GM18526 (cell line): ENCODE results near the gene ELOVL1.

Experiments used
- POLR2A ChIP-seq: IDR thresholded peaks from 3 replicates; pipeline ENCODE4 v1.6.1; 2011; ENCODE audit not compliant: insufficient read length; ENCODE audit errors: extremely low read depth

Gene ELOVL1

DNA sequence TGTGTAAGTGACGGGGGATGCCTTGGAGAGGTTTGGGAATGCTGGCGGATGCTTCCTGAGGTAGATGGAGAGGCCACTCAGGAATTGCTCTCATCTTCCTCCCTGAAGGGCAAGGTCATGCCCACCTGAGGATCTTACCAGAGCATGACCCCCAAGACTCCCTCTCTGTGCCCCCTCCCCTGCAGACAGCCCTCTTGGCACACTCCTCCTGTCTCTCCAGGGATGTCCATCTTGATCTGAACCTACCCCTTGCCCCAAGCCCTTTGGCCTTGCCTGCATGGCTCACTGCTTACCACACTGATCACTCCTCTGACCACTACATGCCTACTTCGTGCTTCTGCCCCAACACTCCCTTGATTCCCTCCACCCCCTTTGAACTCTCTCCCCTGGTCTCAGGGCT, 48.0 kb downstream of the ELOVL1 start:
- no peak for TF ChIP-seq POLR2A

DNA sequence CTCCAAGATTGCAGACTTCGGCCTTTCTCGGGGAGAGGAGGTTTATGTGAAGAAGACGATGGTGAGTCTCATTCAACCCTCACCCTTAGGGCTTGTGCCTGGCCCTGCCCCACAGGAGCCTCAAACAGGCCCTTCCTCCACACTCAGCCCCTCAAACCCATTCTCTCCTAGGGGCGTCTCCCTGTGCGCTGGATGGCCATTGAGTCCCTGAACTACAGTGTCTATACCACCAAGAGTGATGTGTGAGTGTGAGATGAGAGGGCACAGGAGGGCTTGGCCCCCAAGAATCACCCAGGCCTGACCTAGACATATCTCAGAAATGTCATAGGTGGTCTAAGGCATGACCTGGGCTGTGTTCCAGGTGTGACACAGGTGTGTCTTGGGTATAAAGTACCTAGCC, 48.5 kb downstream of the ELOVL1 start:
- TF ChIP-seq POLR2A: no peak

DNA sequence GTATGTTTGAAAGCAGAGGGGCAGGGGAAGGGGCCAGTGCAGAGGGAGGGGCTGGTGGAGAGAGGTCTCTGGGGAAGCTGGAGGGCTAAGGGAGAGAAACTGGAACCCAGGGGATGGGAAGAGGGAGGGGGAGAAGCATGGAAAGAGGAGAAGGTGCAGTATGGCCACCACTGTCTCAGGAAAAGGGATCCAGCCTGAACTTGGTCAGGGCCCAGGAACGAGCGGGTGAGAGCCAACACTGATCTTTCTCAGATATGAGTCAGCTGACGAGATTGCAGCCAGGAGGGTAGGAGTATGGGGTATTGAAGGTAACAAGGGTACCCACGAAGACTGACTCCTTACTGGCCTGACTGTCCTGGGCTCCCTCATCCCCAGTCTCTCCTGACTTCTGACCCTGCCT, 49.0 kb downstream of the ELOVL1 start:
- no peak for TF ChIP-seq POLR2A

DNA sequence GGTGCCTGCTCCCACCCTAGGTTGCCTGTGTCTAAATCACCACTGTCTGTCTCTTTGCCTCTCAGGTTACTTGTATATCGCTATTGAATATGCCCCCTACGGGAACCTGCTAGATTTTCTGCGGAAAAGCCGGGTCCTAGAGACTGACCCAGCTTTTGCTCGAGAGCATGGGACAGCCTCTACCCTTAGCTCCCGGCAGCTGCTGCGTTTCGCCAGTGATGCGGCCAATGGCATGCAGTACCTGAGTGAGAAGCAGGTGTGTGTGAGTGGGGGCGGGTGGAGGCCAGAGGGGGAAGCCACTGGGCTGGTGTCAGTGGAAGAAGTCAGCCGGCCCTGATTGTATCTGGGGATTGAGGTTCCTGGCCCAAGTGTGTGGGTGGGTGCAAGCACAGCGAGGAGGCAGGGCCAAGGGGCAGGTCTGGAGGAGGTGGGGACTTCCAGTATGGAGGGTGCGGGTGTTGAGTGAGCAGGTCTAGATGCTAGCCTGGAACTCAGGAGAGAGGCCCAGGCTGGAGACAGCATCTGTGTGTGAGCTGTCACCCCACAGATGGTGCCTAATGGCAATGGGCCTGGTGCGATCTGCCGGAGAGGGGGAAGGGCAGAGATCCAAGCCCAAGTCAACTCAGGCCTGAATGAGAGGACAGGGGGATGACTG, 49.9 kb downstream of the ELOVL1 start:
- no peak for TF ChIP-seq POLR2A

DNA sequence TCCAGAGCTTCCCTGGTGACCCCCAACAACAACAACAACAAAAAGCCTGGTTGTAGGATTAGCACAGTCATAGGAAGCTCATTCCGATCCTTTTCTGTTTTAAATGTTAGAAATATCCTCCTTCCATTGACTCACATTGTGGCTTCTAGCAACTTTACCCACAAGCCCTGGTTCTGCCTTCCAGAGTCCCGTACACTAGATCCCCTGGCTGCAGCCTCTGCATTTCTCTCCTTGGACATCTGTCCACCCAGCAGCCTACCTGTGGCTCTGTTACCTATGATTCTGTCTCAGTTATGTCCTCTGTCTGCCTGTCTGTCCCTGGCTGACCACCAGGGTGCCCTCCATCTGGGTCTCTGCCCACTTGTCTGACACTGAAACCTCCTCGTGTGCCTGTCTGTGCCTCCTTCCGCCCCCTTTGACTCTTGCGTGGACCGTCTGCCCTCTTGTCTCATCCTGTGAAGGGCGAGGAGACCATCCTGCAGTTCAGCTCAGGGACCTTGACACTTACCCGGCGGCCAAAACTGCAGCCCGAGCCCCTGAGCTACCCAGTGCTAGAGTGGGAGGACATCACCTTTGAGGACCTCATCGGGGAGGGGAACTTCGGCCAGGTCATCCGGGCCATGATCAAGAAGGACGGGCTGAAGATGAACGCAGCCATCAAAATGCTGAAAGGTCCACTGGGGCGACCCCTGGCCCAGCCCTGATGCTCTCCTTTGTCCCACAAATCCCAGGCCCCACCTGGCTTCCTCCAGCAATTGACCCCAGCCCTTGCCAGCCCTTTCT, 50.9 kb downstream of the ELOVL1 start:
- no peak for TF ChIP-seq POLR2A

DNA sequence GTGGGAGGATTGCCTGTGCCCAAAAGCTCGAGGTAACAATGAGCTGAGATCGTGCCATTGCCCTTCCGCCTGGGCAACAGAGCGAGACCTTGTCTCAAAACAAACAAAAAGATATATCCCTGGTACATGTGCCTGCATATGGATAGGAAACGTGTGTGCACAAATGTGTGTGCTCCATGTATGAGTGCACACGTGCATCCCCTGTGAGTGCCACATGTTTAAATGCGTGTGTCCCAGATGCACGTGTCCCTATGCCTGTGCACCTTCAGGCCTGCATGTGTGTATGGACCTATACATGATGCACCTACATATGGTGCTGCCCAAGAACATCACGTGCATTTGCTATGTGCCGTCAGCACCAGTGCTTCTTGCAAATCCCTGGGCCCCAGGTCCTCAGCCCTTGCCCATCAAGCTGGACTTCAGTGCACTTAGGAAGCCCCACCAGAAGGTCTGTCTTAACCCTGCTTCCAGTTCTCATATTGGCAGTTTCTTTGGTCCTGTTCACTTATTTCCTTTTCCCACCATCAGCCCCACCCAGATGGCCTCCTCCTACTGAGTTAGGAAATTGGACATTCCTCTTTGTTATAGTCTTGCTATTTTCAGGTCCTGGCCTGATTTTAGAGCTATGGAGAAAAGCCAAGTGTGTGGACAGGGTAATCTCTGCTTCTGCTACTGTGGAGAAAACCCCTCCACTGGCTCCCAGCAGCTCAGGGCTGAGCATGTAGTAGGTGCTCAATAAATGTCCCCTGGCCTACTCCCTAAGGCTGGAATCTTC, 51.7 kb downstream of the ELOVL1 start:
- TF ChIP-seq POLR2A: no peak

DNA sequence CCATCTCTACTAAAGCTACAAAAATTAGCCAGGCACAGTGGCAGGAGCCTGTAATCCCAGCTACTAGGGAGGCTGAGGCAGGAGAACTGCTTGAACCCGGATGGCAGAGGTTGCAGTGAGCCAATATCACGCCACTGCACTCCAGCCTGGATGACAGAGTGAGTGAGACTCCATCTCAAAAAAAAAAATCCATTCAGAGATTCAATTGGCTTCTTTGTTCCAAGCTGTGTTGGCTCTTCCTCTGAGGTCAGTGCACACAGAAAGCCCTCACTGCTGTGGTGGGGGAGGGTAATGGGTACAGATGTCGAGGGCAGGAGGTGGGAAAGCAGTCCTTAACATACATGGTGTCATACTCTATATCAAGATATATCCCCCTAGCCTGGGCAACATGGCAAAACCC, 52.3 kb downstream of the ELOVL1 start:
- no peak for TF ChIP-seq POLR2A

DNA sequence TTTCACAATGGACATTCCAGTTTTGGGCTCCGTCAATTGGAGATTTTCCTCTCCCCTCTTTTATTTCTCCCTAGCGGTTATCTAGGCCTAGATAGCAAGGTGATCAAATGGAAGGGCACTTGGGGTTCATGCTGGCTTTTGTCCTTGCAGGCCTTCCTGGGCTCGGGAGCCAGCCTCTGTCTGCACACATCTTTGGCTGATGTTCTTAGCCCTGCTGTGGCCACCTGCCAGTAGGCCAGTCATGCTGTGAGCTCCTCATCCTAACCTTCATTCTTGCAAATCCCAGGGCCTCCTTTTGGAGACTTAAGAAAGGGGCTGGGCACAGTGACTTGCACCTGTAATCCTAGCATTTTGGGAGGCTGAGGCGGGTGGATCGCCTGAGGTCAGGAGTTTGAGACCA, 53.6 kb downstream of the ELOVL1 start:
- TF ChIP-seq POLR2A: no peak

DNA sequence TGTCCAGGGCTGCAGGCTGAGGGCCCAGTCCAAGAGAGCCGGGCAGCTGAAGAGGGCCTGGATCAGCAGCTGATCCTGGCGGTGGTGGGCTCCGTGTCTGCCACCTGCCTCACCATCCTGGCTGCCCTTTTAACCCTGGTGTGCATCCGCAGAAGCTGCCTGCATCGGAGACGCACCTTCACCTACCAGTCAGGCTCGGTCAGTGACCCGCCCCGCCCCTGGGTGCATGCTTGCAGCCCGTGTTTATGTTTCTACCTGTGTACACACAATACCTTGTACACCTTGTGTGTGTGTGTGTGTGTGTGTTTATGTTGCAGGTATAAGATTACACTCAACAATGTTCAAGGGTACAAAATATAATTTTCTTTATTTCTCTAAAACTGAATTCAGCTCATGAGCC, 54.0 kb downstream of the ELOVL1 start:
- no peak for TF ChIP-seq POLR2A
